Stimulated activated CD8-positive, alpha-beta memory T cell treated with anti-CD3 and anti-CD28 coated beads, Interleukin-12 subunit alpha, Interleukin-12 subunit beta, amount 100 ng/mL, for 24 hours (primary cell): Measurements from ENCODE around the gene GPR143.
"Not testable (repeated sequence)": the region's sequence is repeated elsewhere in the genome, so short reads cannot be mapped to it uniquely, and the experiment has no call there.

ENCODE experiments used
- DNase-seq: peaks from one replicate; pipeline ENCODE4 v3.0.0-alpha.2; 2020; ENCODE audit errors: extremely low read depth

GPR143 gene

DNA sequence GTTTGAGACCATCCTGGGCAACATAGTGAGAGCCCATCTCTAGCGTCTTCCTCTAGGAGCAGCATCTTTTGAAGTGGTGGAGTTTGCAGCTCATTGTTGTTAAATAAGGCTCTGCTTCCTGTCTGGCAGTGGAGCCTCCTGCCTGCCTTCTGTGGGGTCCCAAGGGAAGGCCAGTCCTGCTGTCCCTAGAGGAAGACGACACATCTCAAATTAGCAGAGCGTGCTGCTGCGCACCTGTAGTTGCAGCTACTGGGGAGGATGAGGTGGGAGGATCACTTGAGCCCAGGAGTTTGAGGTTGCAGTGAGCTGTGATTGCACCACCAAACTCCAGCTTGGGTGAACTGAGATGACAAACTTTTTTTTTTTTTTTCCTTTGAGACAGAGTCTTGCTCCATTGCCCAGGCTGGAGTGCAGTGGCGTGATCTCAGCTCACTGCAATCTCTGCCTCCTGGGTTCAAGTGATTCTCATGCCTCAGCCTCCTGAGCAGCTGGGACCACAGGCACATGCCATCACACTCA is 2.7 kb upstream of the GPR143 start:
- not testable (repeated sequence) for DNase-seq

DNA sequence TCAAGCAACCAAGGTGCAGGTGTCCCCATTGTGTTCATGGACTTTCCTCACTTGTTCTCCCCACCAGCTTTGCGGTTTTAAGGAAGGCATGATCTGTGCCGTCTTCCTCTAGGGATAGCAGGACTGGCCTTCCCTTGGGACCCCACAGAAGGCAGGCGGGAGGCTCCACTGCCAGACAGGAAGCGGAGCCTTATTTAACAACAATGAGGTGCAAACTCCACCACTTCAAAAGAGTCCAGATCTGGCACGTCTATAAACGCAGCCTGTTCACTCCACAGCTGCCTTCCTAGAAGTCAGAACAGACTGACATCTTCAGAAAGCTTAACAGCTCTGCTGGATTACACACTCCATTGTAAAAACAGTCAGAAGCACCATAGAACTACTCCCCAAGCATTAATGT is 1.7 kb upstream of the GPR143 start:
- no peak for DNase-seq

DNA sequence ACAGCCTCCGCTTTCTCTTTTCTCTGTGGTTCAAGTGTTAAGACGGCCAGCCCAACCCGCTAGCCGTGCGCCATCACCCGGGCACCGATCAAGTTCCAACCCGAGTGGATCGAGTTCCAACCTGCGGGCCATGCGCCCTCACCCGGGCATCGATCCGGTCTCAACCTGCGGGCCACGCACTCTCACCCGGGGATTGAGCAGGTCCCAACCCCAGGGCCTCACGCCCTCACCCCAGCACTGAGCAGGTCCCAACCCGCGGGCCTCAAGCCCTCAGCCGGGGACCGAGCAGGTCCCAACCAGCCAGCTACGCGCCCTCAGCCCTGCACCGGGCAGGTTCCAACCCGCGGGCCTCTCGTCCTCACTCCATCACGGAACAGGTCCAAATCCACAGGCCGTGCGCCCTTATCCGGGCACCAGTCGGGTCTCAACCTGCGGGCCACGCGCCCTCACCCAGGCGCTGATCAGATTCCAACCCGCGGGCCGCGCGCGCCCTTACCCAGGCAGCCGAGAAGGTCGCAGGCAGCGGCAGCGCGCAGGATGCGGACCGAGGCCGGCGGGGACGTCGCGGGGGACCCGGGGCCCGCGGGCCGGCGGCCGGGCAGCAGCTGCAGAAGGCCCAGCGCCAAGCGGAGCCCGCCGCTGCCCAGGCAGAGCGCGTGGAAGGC is 443 bp downstream of the GPR143 start:
- DNase-seq = no peak

DNA sequence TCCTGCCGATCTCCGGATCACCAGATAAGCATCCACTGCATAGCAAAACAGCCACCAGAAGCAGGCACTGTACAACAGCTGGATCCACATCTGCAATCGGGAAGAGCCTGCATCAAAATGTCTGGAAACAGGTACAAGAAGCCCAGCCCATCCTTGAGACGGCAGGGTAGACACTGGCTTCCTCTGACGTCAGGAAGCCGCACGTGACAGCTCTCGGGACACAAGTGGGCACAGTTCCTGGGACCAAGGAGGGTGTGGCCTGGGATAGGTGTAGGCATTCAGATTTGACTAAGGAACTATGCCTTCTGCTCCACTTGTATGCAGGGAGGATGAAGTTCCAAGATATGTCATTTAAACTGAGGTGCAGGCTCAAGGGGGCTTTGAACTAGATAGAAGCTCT is 6.3 kb downstream of the GPR143 start:
- no peak for DNase-seq

DNA sequence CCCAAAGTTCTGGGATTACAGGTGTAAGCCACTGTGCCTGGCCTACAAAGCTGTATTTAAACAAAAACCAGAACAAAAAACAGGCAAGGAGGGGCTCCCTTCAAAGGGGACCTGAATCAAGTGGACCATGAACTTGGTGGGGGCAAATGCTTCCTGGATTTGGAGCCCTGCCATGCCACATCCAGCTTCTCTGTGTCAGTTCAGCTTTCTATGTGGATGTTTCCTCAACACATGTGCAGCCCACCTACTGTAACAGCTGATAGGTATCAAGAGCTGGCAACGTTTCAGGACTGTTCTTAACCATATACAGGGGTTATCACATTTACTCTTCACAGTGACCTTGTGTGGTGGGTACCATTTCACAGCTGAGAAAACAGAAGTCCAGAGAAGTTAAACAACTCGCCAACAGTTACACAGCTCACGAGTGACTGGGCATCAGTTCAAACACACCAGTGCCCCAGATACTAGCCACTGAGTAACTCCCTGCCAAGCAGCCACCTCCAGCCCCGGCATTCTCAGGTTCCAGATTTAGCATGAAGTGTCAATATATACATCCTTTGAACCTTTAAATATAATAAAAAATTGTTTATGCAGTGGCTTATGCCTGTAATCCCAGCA is 7.5 kb downstream of the GPR143 start:
- DNase-seq = no peak

DNA sequence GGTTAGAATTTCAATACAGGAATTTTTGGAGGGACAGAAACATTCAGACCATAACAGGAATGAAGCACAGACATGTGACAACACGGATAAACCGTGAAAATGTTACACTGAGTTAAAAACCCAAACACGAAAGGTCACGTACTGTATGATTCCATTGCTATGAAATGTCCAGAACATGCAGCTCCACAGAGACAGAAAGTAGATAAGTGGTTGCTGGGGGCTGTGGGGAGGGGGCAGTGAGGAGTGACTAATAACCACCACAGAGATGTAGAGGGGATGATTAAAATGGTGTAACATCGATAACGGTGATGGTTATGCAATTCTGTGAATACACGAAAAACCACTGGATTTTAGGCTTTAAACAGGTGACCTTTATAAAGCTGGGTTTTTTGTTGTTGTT is 8.3 kb downstream of the GPR143 start:
- DNase-seq = no peak

DNA sequence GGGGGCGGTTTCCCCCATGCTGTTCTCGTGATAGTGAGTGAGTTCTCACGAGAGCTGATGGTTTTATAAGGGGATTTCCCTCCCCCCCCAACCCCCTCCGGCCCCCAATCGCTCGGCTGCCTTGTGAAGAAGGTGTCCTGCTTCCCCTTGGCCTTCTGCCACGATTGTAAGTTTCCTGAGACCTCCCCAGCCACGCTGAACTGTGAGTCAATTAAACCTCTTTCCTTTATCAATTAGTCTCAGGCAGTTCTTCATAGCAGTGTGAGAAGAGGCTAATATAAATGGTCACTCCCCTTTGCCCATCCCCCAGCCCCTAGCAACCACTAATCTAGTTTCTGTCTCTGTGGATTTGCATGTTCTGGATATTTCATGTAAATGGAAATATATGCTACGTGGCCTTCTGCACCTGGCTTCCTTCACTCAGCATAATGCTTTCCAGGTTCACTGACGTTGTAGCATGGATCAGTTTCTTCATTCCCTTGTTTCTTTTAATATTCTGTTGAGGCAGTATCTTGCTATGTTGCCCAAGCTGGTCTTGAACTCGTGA is 16.4 kb downstream of the GPR143 start:
- DNase-seq = no peak

DNA sequence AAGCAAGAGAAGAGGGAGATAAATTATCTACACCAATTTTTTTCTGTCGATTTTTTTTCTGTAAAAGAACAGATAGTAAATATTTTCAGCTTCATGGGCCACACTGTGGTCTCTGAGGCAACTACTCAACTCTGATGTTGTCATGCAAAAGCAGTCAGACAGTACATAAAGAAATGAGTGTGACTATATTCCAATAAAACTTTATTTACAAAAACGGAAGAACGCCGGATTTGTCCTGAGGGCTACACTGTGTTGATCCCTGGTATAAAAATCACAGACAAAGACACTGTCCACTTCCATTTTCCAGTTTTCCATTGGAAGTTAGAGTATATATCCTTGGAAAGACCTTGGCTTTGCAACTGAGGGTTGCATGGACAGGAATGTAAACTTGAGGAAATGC is 18.0 kb downstream of the GPR143 start:
- no peak for DNase-seq

DNA sequence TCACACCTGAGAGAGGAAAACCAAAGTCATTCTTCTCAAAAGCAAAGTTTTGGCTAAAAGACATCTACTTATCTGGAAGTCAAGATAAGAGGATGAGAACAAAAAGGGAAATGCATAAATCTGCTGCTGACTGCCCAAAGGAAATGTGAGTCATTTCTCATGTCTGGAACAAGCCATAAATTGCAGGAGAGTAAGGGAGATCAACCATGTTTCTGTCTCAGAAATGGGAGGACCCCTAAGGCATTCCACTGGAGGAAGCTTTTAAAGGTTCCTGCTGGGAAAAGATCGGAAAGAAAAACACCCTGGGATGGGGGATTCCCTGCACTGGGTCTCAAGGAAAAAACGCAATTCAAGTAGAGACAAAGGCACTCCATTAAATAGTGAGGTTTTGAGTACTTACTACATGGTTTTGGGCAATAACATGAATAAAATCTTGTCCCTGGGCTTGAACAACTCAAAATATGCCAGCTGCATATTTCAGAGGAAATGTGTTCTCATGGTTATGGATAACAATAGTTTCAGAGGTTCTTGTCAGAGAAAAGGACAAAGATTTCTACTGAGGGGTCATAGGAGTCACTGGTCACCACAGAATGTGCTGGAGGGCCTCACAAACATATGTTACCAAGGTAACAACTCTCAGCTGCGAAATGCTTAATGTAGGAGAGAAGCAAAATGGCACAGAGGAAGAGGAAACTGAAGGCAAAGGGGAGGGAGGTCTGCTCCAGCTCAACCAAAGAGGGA is 19.3 kb downstream of the GPR143 start:
- DNase-seq = no peak

DNA sequence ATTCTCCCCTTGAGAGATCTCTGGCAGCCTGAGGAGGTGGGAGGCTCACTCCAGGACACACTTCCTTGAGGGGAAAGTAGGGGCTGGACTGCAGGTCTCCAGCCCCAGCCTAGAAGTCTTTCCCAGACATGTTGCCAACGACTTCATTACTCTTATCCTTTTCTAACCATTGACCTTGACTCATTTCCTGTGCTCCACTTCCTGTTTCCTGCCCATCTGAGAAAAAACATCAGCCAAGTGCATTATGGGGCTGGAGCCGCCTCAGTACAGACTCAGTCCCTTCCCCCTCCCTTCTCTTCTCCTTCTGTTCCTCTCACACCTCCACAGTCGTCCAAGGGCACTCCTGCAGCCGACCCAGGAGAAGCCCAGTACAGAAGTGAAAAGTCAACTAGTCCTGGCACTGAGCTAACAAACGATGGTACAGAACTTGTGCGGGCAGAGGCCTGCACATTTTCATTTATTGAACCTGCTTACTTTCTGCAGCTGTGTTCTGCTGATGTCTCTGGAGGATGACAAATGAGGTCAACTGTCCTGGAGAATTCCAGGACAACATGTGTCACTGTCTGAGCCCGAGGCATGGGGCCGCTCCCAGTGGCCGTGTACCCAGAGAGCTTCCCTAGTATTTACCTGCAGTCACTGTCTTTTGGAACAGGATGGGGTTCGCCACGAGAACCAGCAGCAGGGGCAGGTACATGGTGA is 20.1 kb downstream of the GPR143 start:
- no peak for DNase-seq

DNA sequence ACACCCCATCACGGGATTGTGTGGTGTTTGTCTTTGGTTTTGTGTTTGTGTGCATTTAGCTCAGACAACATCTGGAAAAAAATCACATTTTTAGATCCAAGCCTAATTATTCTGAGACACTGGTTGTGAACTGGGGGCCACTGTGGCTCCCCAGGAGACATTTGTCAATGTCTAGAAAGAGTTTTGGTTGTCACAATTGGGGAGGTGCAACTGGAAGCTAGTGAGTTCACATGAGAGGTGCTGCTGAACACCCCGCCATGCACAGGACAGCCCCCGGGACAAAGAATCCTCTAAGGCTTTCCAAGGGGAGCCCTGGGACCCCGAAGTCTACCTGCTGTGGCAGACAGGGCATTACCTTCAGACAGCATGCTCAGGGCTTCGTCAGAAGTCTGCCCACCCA is 26.5 kb downstream of the GPR143 start:
- no peak for DNase-seq

DNA sequence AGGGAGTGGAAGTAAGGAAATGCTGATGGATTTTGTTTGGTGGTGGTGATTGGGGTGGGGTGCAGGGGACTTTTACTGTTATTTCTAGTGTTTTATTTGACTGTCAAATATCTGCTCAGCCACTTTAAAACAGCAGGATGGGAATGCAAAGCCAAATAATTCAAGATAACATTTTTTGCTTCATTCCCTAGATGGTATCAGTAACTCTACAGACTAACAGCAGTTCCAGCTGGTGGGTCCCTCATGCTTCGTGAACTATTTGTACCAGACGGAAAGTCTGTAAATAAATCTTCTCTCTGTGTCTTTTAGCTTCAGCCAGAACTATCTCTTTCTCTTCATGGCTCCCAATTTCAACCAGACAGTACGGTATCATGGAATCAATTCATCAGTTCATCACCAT is 27.5 kb downstream of the GPR143 start:
- DNase-seq = no peak

DNA sequence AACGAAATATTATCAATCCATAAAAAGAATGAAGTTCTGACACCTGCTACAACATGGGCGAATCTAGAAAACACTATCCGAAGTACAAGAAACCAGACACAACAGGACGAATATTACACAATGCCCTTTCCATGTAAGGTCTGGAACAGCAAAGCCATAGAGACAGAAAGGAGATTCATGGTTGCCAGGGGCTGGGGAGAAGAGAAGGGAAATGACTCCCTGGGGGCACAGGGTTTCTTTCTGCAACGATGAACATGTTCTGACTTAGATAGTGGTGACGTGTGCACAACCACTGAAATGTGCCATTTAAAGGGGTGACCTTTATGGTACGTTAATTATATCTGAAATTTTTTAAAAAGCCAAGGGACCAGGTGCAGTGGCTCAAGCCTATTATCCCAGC is 28.3 kb downstream of the GPR143 start:
- DNase-seq = no peak

DNA sequence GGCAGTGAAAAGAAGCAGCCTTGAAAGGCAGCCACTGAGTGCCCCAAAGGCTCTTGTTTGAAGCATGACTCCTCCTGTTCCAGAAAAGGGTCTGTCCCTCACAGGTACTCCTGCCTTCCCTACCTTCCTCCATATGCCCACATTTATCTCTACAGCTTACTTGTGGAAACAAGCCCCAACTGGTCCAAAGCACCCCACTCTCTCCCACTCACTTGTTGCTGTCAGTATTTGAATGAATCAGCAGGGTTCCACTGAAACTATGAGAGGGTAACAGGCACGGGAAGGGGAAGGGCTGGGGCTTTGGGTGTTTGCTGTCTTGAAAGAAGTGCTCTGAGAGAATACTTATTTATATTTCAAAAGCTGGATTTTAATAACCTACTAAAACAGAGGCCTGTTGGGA is 34.9 kb downstream of the GPR143 start:
- DNase-seq = no peak

DNA sequence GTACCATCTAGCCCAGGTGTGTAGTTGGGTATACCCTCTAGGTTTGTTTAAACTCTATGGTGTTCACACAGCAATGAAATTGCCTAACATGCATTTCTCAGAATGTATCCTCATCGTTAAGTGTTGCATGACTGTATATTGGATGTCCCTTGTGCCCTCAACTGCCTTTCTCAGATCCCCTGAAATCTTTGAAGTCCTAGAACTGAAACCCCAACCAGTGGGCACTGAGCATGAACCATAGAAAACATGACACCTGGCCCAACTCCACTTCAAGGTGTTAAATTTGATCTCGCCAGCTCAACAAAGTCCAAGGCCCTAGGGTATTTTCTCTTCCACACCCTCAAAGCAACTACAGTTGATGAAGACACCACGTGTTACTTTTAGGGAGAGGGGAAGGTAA is 35.6 kb downstream of the GPR143 start:
- no peak for DNase-seq

DNA sequence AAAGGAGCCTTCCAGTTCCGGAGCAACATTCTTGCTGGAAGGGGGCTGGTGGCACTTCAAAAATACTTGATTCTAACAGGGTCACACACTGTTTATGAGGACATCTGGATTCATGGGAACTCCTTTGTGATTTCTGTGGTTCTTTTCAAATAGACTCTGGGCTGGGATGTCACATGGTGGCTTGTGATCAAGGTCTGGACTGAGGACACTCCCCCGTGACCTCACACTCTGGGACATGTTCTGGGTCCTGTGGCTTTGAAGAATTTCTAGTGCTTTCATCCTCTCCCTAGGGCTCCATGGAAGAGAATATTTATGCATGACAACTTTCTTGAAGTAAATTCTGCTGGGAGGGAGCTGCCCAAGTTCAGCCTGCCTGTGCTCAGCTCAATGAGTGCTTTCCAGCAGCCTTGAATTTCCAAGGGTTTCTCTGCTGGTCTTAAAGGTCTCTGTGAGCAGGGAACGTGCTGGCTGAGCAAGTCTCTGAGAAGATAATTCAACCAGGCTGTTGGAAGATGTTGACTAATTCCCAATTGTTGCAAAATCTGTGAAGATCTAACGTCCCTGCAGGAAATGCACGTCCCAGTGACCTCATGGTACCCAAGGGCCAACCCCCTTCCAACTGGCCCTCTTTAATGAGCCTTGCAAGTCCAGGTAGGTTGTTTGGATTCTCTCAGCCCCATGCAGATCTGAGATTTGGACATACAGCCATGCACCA is 36.3 kb downstream of the GPR143 start:
- no peak for DNase-seq

DNA sequence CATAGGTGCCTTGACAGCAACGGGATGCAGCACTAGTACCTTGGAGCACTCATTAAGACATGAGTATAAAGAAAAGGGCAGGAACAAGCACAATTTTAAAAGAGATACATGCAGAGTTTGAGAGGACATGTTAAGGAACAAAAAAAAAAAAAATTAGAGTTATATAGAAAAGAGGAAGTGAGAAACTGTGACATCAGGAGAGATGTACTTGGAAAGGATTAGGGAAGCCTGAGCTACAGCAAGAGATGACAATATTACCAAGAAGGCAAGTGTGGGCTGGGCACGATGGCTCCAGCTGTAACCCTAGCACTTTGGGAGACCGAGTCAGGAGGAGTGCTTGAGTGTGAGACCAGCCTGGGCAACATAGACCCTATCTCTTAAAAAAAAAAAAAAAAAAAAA is 37.4 kb downstream of the GPR143 start:
- DNase-seq = no peak

DNA sequence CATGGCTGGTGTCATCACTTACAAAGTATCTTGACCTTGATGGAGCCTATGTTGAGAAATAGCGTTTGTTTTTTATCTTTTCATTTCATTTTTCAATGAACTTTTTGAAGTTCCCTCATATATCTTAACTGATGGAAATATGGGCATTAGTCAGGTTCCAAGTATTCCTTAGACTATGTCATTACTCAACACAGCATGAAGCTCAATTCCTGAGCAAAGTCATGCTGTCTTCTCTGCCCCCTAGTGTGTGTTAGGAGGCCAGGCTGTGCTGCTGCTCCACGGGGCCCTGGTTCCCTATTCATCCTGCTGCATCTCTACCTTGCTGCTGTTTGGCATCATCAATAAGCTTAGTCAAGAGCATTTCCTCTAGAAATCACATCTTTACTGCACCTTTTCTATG is 40.9 kb downstream of the GPR143 start:
- no peak for DNase-seq

DNA sequence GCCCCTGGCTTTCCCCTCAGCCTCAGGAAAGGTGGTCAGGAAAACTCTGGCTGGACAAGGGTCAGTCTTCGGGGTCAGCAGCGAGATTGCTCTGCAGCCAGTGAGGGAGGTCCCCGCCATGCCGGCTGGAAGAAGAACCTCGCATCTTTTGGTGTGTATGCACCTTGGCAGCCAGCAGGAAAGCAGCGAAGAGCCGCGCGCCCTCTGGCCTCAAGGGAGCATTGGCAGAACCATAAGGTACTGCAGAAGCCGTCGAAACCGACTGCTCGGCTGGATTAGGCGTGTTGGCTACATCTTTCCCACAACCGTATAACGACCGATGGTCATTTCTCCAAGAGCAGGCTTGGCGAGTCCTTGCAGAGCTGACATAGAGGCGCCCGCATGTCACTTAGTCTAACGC is 48.3 kb downstream of the GPR143 start:
- no peak for DNase-seq

DNA sequence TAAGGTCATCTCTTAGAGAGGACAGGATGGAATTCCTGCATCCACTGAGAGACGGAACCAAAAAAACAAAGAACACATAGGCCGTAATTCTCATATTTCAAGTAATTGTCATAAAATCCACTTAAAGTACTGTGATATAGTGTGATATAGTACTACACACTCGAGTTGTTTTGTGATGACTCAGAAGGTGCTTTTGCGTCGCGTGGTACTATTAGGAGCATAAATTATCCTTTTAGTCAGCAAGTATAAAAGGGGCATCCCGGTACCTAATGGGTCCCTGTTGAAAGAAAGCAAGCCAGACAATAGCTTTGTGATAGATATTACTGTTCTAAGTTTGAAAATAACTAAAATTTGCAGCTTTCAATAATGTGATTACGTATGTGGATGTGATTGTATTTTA is 55.3 kb downstream of the GPR143 start:
- no peak for DNase-seq

DNA sequence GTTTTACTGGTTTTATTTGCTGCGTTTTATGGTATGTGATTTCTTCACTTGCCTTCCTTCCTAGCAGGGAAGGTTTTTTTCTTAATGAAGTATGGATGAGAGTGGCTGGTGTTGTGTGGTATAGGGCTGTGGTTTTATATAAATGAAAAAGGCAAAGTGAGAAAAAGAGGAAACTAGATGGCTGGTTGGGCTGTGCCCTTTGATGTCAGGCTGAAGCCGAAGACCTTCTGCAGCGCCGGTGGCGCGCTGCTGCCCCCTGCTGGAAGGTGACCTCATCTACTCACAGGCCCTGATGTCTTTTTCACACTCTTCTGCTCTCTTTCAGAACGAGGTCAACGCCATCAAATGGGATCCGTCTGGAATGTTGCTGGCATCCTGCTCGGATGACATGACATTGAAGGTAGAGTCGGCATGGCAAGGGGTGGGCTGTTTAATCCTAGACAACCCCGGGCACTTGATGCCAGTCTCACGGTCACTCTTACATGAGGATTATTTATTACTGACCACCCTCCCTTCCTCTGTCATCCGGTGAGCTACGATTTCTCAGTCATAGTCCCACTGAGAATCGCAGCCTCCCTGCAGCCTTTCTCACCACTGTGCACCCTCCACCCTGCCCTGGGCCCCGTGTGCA is 56.6 kb downstream of the GPR143 start:
- peak; percentile 31 for DNase-seq
